Lung (tissue), 12 donors: ENCODE data around the gene IRX2. TPM values are rescaled to one million over a fixed set of nuclear protein-coding genes. Genes with fewer than 3 reads are reported as not detected.

Experiments
- ATAC-seq: fragments of 200-7000 bp; cut with Tn5 transposase; one replicate; pipeline ENCODE4 v1.9.1; 2020; ENCODE audit warnings: moderate number of reproducible peaks; ENCODE audit not compliant: insufficient read depth, low FRiP score
- DNase-seq, 3 donors: peaks; one replicate each; pipeline ENCODE4 v3.0.0-alpha.2; 2013 to 2017
- H3K27ac ChIP-seq, 2 donors: one replicate each; pipeline ENCODE4 v1.5.1; 2013; ENCODE audit warnings: mild to moderate bottlenecking in 2 of 2, moderate library complexity in 2 of 2, control low read depth in 1 of 2, inconsistent platforms in 1 of 2, low read depth in 1 of 2, low read length in 1 of 2
- H3K27me3 ChIP-seq, 3 donors: one replicate each; pipeline ENCODE4 v1.5.1; 2013; ENCODE audit warnings: low read length in 2 of 3; ENCODE audit not compliant: control insufficient read depth in 3 of 3, insufficient read depth in 3 of 3
- H3K36me3 ChIP-seq, 4 donors: one replicate each; pipeline ENCODE4 v1.5.1; 2013; ENCODE audit warnings: low read length in 4 of 4, mild to moderate bottlenecking in 1 of 4, moderate library complexity in 1 of 4; ENCODE audit not compliant: control insufficient read depth in 4 of 4, insufficient read depth in 4 of 4
- H3K4me1 ChIP-seq, 5 donors: one replicate each; pipeline ENCODE4 v1.5.1; 2013; ENCODE audit warnings: low read length in 5 of 5, mild to moderate bottlenecking in 2 of 5, moderate library complexity in 1 of 5; ENCODE audit not compliant: control insufficient read depth in 5 of 5, insufficient read depth in 5 of 5
- H3K4me3 ChIP-seq: one replicate; pipeline ENCODE4 v1.5.1; 2013; ENCODE audit warnings: mild to moderate bottlenecking, control low read depth, moderate library complexity
- H3K9ac ChIP-seq, 2 donors: one replicate each; pipeline ENCODE4 v1.5.1; 2013; ENCODE audit warnings: low read length in 2 of 2, control low read depth in 1 of 2; ENCODE audit not compliant: insufficient read depth in 1 of 2
- H3K9me3 ChIP-seq, 4 donors: one replicate each; pipeline ENCODE4 v1.5.1; 2013; ENCODE audit warnings: low read length in 3 of 4, mild to moderate bottlenecking in 1 of 4, moderate library complexity in 1 of 4; ENCODE audit not compliant: control insufficient read depth in 4 of 4, insufficient read depth in 3 of 4
- whole genome bisulfite sequencing, 2 donors: extraction: QIAGEN DNeasy Blood & Tissue Kit; methylation state at CpG; one replicate each; pipeline ENCODE4 v1.1.7; 2013; 5-methylcytosine and 5-hydroxymethylcytosine counted together
- polyA plus RNA-seq, 2 donors: library from polyadenylated mRNA; stranded (reverse); fragments of 200-250 nt; gene quantifications; one replicate each; pipeline ENCODE4 v1.2.1, GENCODE V29; 2013
- total RNA-seq, 2 donors: library from RNA; depleted of rRNA in 1 of 2; stranded (reverse); fragments of >200 nt in 1 of 2; gene quantifications; one replicate each; pipeline ENCODE4 v1.2.1, GENCODE V29; 2014 to 2021
- TF ChIP-seq, protein P1 (sequence below): IDR thresholded peaks from 2 replicates; pipeline ENCODE4 v1.5.1; 2012; ENCODE audit warnings: mild to moderate bottlenecking; ENCODE audit errors: control extremely low read depth, extremely low read depth
- donor health status: control.
- donor health status: control.
- donor health status: Bipolar disorder and iron deficiency.
- donor health status: healthy.
- donor health status: DM: yes; HTN: yes; CAD: no.

The IRX2 gene
- total and polyA plus RNA-seq, 4 donors, result 11.5 to 64.5 (median 45.4) TPM

DNA sequence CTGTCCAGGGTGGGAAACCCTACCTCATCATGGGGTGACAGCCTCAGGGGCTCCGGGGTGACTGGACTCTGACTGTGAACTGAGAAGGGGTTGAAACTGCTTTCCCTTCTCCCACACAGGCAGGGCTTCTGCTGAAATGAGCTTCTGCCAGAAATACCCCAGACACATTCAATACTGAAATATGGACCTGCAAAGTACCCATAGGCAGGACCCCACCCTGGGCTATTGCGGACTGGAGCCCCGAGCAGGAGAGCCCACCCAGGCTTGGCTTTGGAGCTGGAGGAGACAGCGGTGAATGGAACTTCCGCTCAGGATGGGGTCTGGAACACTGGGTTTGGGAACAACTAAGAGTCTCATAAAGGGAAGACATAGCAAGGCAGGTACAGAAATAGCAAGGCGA is 37.5 kb downstream of the IRX2 start:
- no peaks in the 10 kb centered on the region for H3K4me1 ChIP-seq
- peaks cover 0 to 3% (median 0%) of the 10 kb centered on the region in 4 donors for H3K9me3 ChIP-seq
- no peak for ATAC-seq
- H3K27ac ChIP-seq, result no peak overlapping the region
- TF ChIP-seq, protein P1, sequence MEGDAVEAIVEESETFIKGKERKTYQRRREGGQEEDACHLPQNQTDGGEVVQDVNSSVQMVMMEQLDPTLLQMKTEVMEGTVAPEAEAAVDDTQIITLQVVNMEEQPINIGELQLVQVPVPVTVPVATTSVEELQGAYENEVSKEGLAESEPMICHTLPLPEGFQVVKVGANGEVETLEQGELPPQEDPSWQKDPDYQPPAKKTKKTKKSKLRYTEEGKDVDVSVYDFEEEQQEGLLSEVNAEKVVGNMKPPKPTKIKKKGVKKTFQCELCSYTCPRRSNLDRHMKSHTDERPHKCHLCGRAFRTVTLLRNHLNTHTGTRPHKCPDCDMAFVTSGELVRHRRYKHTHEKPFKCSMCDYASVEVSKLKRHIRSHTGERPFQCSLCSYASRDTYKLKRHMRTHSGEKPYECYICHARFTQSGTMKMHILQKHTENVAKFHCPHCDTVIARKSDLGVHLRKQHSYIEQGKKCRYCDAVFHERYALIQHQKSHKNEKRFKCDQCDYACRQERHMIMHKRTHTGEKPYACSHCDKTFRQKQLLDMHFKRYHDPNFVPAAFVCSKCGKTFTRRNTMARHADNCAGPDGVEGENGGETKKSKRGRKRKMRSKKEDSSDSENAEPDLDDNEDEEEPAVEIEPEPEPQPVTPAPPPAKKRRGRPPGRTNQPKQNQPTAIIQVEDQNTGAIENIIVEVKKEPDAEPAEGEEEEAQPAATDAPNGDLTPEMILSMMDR, result no peak
- WGBS, 2 donors, result 91 to 96% methylated on average over 6 of the region's 6 CpGs
- H3K27me3 ChIP-seq, result peaks cover 0 to 6% (median 0%) of the 10 kb centered on the region in 3 donors
- no peak overlapping the region for H3K9ac ChIP-seq
- H3K4me3 ChIP-seq, result no peak overlapping the region
- no peak for DNase-seq
- no peaks in the 10 kb centered on the region for H3K36me3 ChIP-seq

DNA sequence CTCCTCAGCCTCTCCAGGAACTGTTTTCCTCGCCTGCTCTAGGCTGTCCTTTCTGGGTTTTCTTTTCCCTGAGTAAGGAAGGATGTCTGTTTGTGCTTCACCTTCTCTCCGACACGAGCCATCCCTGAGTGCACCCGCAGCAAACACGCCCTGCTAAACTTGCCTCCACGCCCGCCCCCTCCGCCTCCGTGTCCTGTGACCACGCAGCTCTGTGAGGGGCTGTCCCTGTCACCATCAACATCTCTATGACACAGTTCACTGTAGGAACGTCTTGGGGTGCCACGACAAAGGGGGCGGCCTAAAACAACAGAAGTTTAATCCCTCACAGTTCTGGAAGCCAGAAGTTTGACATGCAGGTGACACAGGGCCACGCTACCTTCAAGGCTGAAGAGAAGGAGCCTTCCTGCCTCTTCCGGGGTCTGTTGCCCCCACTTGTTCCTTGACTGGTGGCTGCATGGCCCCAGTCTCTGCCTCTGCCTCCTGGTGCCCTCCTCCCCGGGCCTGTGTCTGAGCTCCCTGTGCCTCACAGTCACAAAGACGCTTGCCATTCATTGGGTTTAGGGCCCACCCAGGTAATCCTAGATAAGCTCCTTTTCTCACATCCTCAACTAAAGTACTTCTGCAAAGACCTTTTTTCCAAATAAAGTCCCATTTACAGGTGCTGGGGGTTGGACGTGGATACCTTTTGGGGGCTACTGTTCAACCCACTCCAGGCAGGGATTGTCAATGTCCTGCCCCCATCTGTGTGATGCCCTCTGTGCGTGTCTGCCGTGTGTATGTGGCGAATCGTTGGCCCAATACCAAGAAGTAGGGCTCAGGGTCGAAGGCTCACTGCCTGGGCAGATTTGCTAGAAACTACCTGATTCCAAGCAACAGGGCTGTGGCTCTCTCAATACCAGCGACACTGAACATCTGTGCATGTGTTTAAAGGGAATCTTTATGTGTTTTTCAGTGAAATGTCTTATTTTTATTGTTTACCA is 39.7 kb downstream of the IRX2 start:
- Histone ChIP-seq H3K36me3 (no peaks in the 10 kb centered on the region), H3K27me3 (peaks cover 0 to 6% (median 0%) of the 10 kb centered on the region in 3 donors), H3K9ac (no peak overlapping the region), H3K4me1 (no peaks in the 10 kb centered on the region), H3K4me3 (no peak overlapping the region), H3K27ac (no peak overlapping the region), H3K9me3 (no peaks in the 10 kb centered on the region)
- ATAC-seq (no peak), DNase-seq (no peak)
- TF ChIP-seq, protein P1, result no peak
- 84% methylated on average over 24 of the region's 24 CpGs for WGBS, 2 donors

DNA sequence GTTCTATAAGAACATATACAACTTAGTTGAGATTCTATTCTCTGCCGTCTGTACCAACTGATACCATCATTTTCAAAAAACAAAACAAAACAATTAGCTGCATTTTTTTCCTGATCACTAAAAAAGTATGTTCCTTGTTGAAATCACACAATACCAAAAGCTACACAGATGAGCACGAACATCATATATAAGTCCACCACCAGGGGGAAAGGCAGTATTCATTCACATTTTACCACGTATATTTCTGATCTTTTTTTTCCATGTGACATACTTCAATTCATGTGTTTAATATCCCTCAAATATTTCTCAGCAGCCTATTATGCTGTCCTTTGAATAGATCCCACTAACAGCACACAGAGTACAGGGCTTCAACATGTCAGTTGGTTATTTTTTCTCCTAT is 40.6 kb downstream of the IRX2 start:
- no peak overlapping the region for H3K27ac ChIP-seq
- no peaks in the 10 kb centered on the region for H3K36me3 ChIP-seq
- no peak overlapping the region for H3K9ac ChIP-seq
- 56 to 66% methylated on average over 3 of the region's 3 CpGs for WGBS, 2 donors
- ATAC-seq, result no peak
- H3K27me3 ChIP-seq, result peaks cover 3 to 6% (median 6%) of the 10 kb centered on the region in 3 donors
- H3K4me3 ChIP-seq, result no peak overlapping the region
- TF ChIP-seq, protein P1, result no peak
- peak in 2 of 3 donors; percentile 8 to 22 for DNase-seq
- H3K9me3 ChIP-seq, result no peaks in the 10 kb centered on the region
- H3K4me1 ChIP-seq, result no peaks in the 10 kb centered on the region
